Astrocyte (in vitro differentiated cells and primary cell): ENCODE measurements around the gene LEFTY1. TPM values are rescaled to one million over a fixed set of nuclear protein-coding genes. Genes with fewer than 3 reads are reported as not detected.

ENCODE experiments used
- DNase-seq: peaks from one replicate; pipeline ENCODE4 v3.0.0-alpha.2; 2010; ENCODE audit warnings: low read depth
- FAIRE-seq: peaks from 2 replicates; lab custom pipeline; 2011; peaks lifted over from hg19 to GRCh38; lab: Jason Lieb, UNC
- H2AFZ ChIP-seq: 2 replicates; pipeline ENCODE4 v1.6.0; 2012; ENCODE audit warnings: low read depth, low read length, inconsistent platforms
- H3K27ac ChIP-seq: 2 replicates; pipeline ENCODE4 v1.5.1; 2011; ENCODE audit warnings: low read depth, low read length, inconsistent platforms
- H3K27me3 ChIP-seq: 2 replicates; pipeline ENCODE4 v1.6.0; 2011; ENCODE audit warnings: low read length, inconsistent platforms; ENCODE audit not compliant: insufficient read depth
- H3K36me3 ChIP-seq: 2 replicates; pipeline ENCODE4 v1.5.1; 2011; ENCODE audit warnings: low read length, inconsistent platforms; ENCODE audit not compliant: insufficient read depth
- H3K4me1 ChIP-seq: 2 replicates; pipeline ENCODE4 v1.5.1; 2011; ENCODE audit warnings: low read length, inconsistent platforms; ENCODE audit not compliant: insufficient read depth
- H3K4me2 ChIP-seq: 2 replicates; pipeline ENCODE4 v1.6.0; 2012; ENCODE audit warnings: low read length, inconsistent platforms
- H3K4me3 ChIP-seq: 2 replicates; pipeline ENCODE4 v1.5.1; 2011; ENCODE audit warnings: low read depth, mild to moderate bottlenecking, low read length, inconsistent platforms; ENCODE audit not compliant: insufficient read depth
- H3K79me2 ChIP-seq: 2 replicates; pipeline ENCODE4 v1.6.0; 2012; ENCODE audit warnings: mild to moderate bottlenecking, low read length, inconsistent platforms; ENCODE audit not compliant: insufficient read depth
- H3K9ac ChIP-seq: 2 replicates; pipeline ENCODE4 v1.6.0; 2012; ENCODE audit warnings: mild to moderate bottlenecking, low read length, inconsistent platforms
- H3K9me3 ChIP-seq: 2 replicates; pipeline ENCODE4 v1.5.1; 2012; ENCODE audit warnings: low read depth, mild to moderate bottlenecking, low read length, inconsistent platforms; ENCODE audit not compliant: insufficient read depth
- H4K20me1 ChIP-seq: 2 replicates; pipeline ENCODE4 v1.6.0; 2012; ENCODE audit warnings: low read length, inconsistent platforms; ENCODE audit not compliant: insufficient read depth
- H3K27ac Mint-ChIP-seq: one replicate; pipeline ENCODE4 v1.8.0; 2021; ENCODE audit warnings: mild to moderate bottlenecking, mixed read lengths; ENCODE audit not compliant: unreplicated experiment
- H3K27me3 Mint-ChIP-seq: one replicate; pipeline ENCODE4 v1.8.0; 2021; ENCODE audit warnings: low read depth, mixed read lengths; ENCODE audit not compliant: unreplicated experiment
- H3K36me3 Mint-ChIP-seq: one replicate; pipeline ENCODE4 v1.8.0; 2021; ENCODE audit warnings: low read depth, mixed read lengths; ENCODE audit not compliant: unreplicated experiment
- H3K4me1 Mint-ChIP-seq: one replicate; pipeline ENCODE4 v1.8.0; 2021; ENCODE audit warnings: low read depth, mixed read lengths; ENCODE audit not compliant: unreplicated experiment
- H3K4me3 Mint-ChIP-seq: one replicate; pipeline ENCODE4 v1.8.0; 2021; ENCODE audit warnings: mild to moderate bottlenecking, moderate library complexity, mixed read lengths; ENCODE audit not compliant: unreplicated experiment
- H3K9me3 Mint-ChIP-seq: one replicate; pipeline ENCODE4 v1.8.0; 2021; ENCODE audit warnings: mild to moderate bottlenecking, mixed read lengths; ENCODE audit not compliant: unreplicated experiment
- EZH2 ChIP-seq: IDR thresholded peaks from 2 replicates; pipeline ENCODE4 v1.6.1; 2012; ENCODE audit warnings: mild to moderate bottlenecking, low read length, inconsistent platforms; ENCODE audit not compliant: insufficient read depth
- total RNA-seq: library from RNA; stranded (reverse); gene quantifications from 2 replicates; pipeline ENCODE4 v1.2.1, GENCODE V29; 2021
- TF ChIP-seq, protein P1 (sequence below): IDR thresholded peaks from 2 replicates; pipeline ENCODE4 v1.5.1; 2011; ENCODE audit warnings: low read depth, mild to moderate bottlenecking, inconsistent platforms, low read length, moderate library complexity; ENCODE audit not compliant: insufficient read depth

Gene LEFTY1
- total RNA-seq, 1 donor from 2014 or later, result 4.2 TPM

GRCh38 chr1:225891229-225891972 is 2.5 kb upstream of the LEFTY1 start:
- Histone ChIP-seq H3K79me2 (no peaks in the 10 kb centered on the region), H3K4me2 (no peak overlapping the region), H4K20me1 (no peaks in the 10 kb centered on the region), H3K9ac (no peak overlapping the region), H3K27me3 (no peaks in the 10 kb centered on the region), H3K9me3 (no peaks in the 10 kb centered on the region), H3K4me1 (no peaks in the 10 kb centered on the region), H3K4me3 (no peak overlapping the region), H3K27ac (no peak overlapping the region), H2AFZ (no peak overlapping the region), H3K36me3 (no peaks in the 10 kb centered on the region)
- no peak for TF ChIP-seq EZH2
- TF ChIP-seq, protein P1, sequence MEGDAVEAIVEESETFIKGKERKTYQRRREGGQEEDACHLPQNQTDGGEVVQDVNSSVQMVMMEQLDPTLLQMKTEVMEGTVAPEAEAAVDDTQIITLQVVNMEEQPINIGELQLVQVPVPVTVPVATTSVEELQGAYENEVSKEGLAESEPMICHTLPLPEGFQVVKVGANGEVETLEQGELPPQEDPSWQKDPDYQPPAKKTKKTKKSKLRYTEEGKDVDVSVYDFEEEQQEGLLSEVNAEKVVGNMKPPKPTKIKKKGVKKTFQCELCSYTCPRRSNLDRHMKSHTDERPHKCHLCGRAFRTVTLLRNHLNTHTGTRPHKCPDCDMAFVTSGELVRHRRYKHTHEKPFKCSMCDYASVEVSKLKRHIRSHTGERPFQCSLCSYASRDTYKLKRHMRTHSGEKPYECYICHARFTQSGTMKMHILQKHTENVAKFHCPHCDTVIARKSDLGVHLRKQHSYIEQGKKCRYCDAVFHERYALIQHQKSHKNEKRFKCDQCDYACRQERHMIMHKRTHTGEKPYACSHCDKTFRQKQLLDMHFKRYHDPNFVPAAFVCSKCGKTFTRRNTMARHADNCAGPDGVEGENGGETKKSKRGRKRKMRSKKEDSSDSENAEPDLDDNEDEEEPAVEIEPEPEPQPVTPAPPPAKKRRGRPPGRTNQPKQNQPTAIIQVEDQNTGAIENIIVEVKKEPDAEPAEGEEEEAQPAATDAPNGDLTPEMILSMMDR, result no peak
- Mint-ChIP-seq H3K4me3 (no peak overlapping the region), H3K9me3 (no peaks in the 10 kb centered on the region), H3K27ac (no peak overlapping the region), H3K36me3 (peaks cover 2% of the 10 kb centered on the region), H3K4me1 (peaks cover 10% of the 10 kb centered on the region), H3K27me3 (peaks cover 16% of the 10 kb centered on the region)
- DNase-seq, result no peak
- no peak for FAIRE-seq

DNA sequence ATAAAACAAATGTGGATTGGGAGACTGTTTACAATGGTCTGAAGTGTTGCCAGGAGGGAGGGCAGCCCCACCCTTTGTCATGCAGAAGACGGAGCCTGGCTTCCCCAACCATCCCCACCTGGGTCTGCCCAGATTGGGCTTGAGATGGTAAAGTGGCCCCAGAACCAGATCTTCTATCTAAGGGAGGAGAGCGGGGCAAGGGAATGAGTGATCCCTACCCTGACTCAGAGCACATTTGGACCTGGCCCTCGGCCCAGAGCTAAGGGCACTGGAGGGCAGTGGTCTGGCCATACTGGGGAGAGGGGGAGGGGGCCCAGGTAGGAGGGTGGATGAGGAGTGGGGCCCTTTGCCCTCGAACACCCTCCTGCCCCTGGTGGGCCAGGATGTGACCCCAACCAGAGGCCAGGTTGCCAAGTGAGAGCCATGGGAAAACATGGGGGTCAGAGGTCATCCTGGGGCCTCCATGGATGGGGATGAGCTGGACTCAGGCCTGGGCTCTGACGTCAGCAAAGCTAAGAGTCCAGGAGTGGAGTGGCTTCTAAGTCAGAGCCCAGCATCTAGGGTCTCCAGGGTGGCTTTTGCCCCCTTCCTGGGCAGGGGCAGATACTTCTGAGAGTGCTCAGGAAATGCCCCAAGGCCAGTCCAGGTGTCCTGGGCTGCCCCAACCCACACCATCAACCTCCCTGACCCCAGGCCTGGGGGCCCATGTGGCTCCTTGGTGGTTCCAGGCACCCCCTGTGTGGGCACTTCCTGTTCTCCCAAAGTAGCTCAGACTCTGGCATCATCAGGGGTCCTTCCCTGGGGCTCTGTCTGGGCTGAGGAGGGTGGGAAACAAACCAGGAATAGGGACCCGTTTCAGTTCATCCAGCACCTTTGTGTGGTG is 1.6 kb upstream of the LEFTY1 start:
- no peak overlapping the region for H3K4me2 ChIP-seq
- no peak overlapping the region for H3K4me3 Mint-ChIP-seq
- DNase-seq (no peak), FAIRE-seq (no peak)
- no peaks in the 10 kb centered on the region for H3K9me3 Mint-ChIP-seq
- TF ChIP-seq EZH2, result no peak
- TF ChIP-seq, protein P1, result no peak
- H3K27ac Mint-ChIP-seq, result no peak overlapping the region
- no peaks in the 10 kb centered on the region for H3K4me1 ChIP-seq
- H3K9me3 ChIP-seq, result no peaks in the 10 kb centered on the region
- H3K79me2 ChIP-seq, result no peaks in the 10 kb centered on the region
- peaks cover 10% of the 10 kb centered on the region for H3K4me1 Mint-ChIP-seq
- peaks cover 19% of the 10 kb centered on the region for H3K27me3 Mint-ChIP-seq
- H3K27ac ChIP-seq, result no peak overlapping the region
- no peaks in the 10 kb centered on the region for H3K27me3 ChIP-seq
- H3K36me3 Mint-ChIP-seq, result peaks cover 2% of the 10 kb centered on the region
- no peaks in the 10 kb centered on the region for H3K36me3 ChIP-seq
- H3K9ac ChIP-seq, result no peak overlapping the region
- H2AFZ ChIP-seq, result no peak overlapping the region
- no peaks in the 10 kb centered on the region for H4K20me1 ChIP-seq
- no peak overlapping the region for H3K4me3 ChIP-seq
